ENCODE measurements around the gene TLL2. TPM values are rescaled to one million over a fixed set of nuclear protein-coding genes. Genes with fewer than 3 reads are reported as not detected.

The TLL2 gene
- total and polyA plus RNA-seq, 9 of the 15 experiments (the other 6 are each of a cell fraction or from before 2014, with no cell fraction given) = 0.09 TPM; not detected in 8

DNA sequence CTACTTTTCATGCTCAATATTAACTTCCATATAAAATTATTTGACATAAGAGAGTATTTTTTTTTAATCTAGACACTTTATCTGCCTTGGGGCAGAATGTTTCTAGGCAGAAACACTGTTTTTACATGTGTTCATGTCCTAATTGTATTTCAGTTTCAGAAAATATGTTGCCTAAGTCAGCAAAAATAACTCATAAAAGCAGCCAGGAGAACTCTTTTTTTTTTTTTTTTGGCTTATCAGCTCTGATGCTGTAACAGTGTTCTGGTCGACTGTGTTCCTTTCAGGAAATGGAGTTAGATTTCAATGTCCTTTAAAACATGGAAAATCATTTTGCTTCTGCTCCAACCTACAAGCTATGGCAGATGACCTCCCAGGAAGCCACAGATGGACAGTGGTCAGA, 91.7 kb downstream of the TLL2 start:
- no TSS peak for BruUV-seq (replicated peaks)

DNA sequence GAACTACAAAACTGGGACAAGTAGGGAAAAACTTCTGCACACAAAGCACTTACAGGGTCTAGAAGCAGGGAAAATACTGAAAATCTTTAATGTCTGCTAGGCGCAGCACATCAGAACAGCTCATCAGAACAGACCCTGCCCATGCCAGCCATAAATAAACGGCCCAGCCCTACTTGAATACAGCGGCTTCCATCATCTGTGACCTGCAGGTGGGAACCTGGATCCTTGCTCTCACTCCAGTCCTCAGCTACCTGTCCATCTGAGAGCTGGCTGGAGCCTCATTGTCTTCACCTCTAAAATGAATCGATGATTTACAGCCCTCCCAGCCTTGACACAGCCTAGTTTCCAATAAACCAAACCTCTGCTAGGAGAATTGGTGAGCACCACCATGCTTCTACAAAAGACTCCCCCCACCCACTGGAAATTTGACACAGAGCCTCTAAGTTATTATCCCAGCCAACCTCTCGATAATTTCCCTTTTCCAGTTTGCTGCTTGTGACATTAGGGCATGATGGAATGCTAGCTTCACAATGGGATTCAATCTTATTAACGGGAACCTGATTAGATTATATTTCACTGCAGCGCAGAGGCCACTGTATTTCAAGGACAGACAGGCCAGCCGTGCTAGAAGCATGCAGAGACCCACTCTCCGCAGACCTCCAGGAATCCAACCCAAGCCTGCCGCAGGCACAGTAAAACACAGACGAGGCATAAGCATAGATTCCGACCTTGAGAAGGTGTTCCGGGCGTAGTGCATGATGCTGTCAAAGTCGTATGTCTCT, 93.3 kb downstream of the TLL2 start:
- no peak for FAIRE-seq
- Histone ChIP-seq H3K4me2 (ENCODE audit: insufficient read depth, low read length) (no peak overlapping the region), H3K4me3 (no peak overlapping the region), H3K9ac (ENCODE audit: insufficient read depth in 1 of 2, low read depth in 2 of 2, low read length in 2 of 2) (no peak overlapping the region), H3K4me1 (replicated peaks in 1 of 2; ENCODE audit: control insufficient read depth in 2 of 2, insufficient read depth in 2 of 2, low read length in 2 of 2) (no peaks in the 10 kb centered on the region), H3K27ac (ENCODE audit: extremely low read depth, low read depth, low read length) (no peak overlapping the region), H2AFZ (ENCODE audit: low read depth, low read length) (no peak overlapping the region), H3K36me3 (ENCODE audit: control insufficient read depth, insufficient read depth, low read length) (no peaks in the 10 kb centered on the region), H3K79me2 (ENCODE audit: control insufficient read depth, insufficient read depth, low read length) (no peaks in the 10 kb centered on the region), H3K9me3 (replicated peaks; ENCODE audit: control insufficient read depth, insufficient read depth, low read depth, low read length) (no peaks in the 10 kb centered on the region), H4K20me1 (replicated peaks; ENCODE audit: control insufficient read depth, insufficient read depth, low read length) (no peaks in the 10 kb centered on the region), H3K9me1 (ENCODE audit: control insufficient read depth, insufficient read depth, low read length) (peaks cover 2% of the 10 kb centered on the region), H3K27me3 (ENCODE audit: control insufficient read depth in 2 of 2, insufficient read depth in 2 of 2, low read length in 2 of 2) (peaks cover 2 to 26% of the 10 kb centered on the region in 2 experiments; a peak in 3 of 5 replicates)
- DNase-seq (ENCODE audit: extremely low read depth in 1 of 4, low spot score in 3 of 4) = no peak
- no peak for ATAC-seq
- 4% methylated on average over 13 of the region's 15 CpGs for WGBS (ENCODE audit: insufficient coverage, low coverage, missing lambda C conversion rate)
- intact Hi-C loops (cut with micrococcal nuclease) = no loop called here
- in situ Hi-C loops (cut with MboI) = no loop called here
- ChIA-PET POLR2A (no interaction called here), CTCF (ENCODE audit: low intra/inter-chr PET ratio) (no interaction called here)
- no TSS peak for BruUV-seq (replicated peaks)
- no peak for TF ChIP-seq ZBTB17 (CRISPR knock-in tag; IDR thresholded peaks at IDR 0.05)
- no peak for TF ChIP-seq LEF1 (IDR thresholded peaks at IDR 0.05)
- TF ChIP-seq ZNF224 (CRISPR knock-in tag; IDR thresholded peaks at IDR 0.05) = no peak
- no peak for TF ChIP-seq EP400 (IDR thresholded peaks at IDR 0.05)
- no peak for TF ChIP-seq ATF1 (CRISPR knock-in tag; IDR thresholded peaks at IDR 0.05)
- TF ChIP-seq ATF1 (tag; IDR thresholded peaks at IDR 0.05) = no peak
- TF ChIP-seq FOXK1 (CRISPR knock-in tag; IDR thresholded peaks at IDR 0.05; ENCODE audit: borderline replicate concordance) = no peak
- no peak for TF ChIP-seq MCM7 (IDR thresholded peaks at IDR 0.05)
- no peak for TF ChIP-seq ATF3 (IDR thresholded peaks at IDR 0.05)
- TF ChIP-seq ATF3 (CRISPR knock-in tag; conservative IDR thresholded peaks at IDR 0.05) = no peak
- TF ChIP-seq CREBBP (IDR thresholded peaks at IDR 0.05; ENCODE audit: low read depth, low read length) = no peak
- no peak for TF ChIP-seq KDM5B (IDR thresholded peaks at IDR 0.05; ENCODE audit: insufficient replicate concordance, low read depth, low read length)
- TF ChIP-seq C11orf30 (IDR thresholded peaks at IDR 0.05; ENCODE audit: low read depth) = no peak
- no peak for TF ChIP-seq ZNF79 (CRISPR knock-in tag; IDR thresholded peaks at IDR 0.05; ENCODE audit: low read depth)
- TF ChIP-seq KHSRP (IDR thresholded peaks at IDR 0.05) = no peak
- TF ChIP-seq PHB (CRISPR knock-in tag; IDR thresholded peaks at IDR 0.05) = no peak
- no peak for TF ChIP-seq ZFP30 (CRISPR knock-in tag; IDR thresholded peaks at IDR 0.05; ENCODE audit: borderline replicate concordance)
- no peak for TF ChIP-seq PPARD (CRISPR knock-in tag; IDR thresholded peaks at IDR 0.05)

More for the DNA sequence above, 91.7 kb downstream of the TLL2 start:
- DNase-seq (ENCODE audit: extremely low read depth in 1 of 4, low spot score in 3 of 4) (no peak), ATAC-seq (no peak), FAIRE-seq (no peak)
- ChIA-PET POLR2A (no interaction called here), CTCF (ENCODE audit: low intra/inter-chr PET ratio) (no interaction called here)
- in situ Hi-C loops (cut with MboI) (no loop called here), intact Hi-C loops (cut with micrococcal nuclease) (no loop called here)
- no peaks in the 10 kb centered on the region for H4K20me1 ChIP-seq (replicated peaks; ENCODE audit: control insufficient read depth, insufficient read depth, low read length)
- no peaks in the 10 kb centered on the region for H3K36me3 ChIP-seq (ENCODE audit: control insufficient read depth, insufficient read depth, low read length)
- H3K9ac ChIP-seq (ENCODE audit: insufficient read depth in 1 of 2, low read depth in 2 of 2, low read length in 2 of 2) = no peak overlapping the region
- peaks cover 2 to 20% of the 10 kb centered on the region in 2 experiments; a peak in 3 of 5 replicates for H3K27me3 ChIP-seq (ENCODE audit: control insufficient read depth in 2 of 2, insufficient read depth in 2 of 2, low read length in 2 of 2)
- H3K79me2 ChIP-seq (ENCODE audit: control insufficient read depth, insufficient read depth, low read length) = no peaks in the 10 kb centered on the region
- TF ChIP-seq RBM39 (optimal IDR thresholded peaks at IDR 0.05; ENCODE audit: low read depth, low read length) = no peak
- H3K4me1 ChIP-seq (replicated peaks in 1 of 2; ENCODE audit: control insufficient read depth in 2 of 2, insufficient read depth in 2 of 2, low read length in 2 of 2) = no peaks in the 10 kb centered on the region
- H3K27ac ChIP-seq (ENCODE audit: extremely low read depth, low read depth, low read length) = no peak overlapping the region
- peaks cover 2% of the 10 kb centered on the region for H3K9me1 ChIP-seq (ENCODE audit: control insufficient read depth, insufficient read depth, low read length)
- H3K4me3 ChIP-seq = no peak overlapping the region
- H3K4me2 ChIP-seq (ENCODE audit: insufficient read depth, low read length) = no peak overlapping the region
- 0% methylated on average over 1 of the region's 1 CpG for WGBS (ENCODE audit: insufficient coverage, low coverage, missing lambda C conversion rate)
- H2AFZ ChIP-seq (ENCODE audit: low read depth, low read length) = no peak overlapping the region
- H3K9me3 ChIP-seq (replicated peaks; ENCODE audit: control insufficient read depth, insufficient read depth, low read depth, low read length) = no peaks in the 10 kb centered on the region

All from K562 (cell line).